ENCODE measurements around the gene RHBDF2. TPM values are rescaled to one million over a fixed set of nuclear protein-coding genes. Genes with fewer than 3 reads are reported as not detected.

Gene RHBDF2
- total RNA-seq, 4 donors from 2014 or later: 33.1 to 99.0 (median 73.5) TPM

- Histone ChIP-seq H3K4me3 (peak overlapping the region in 3 of 4 donors; percentile 15 to 67 (median 51)), H3K27me3 (no peaks in the 10 kb centered on the region), H3K36me3 (no peaks in the 10 kb centered on the region), H3K4me1 (peaks cover 0 to 70% (median 30%) of the 10 kb centered on the region in 4 donors), H3K27ac (peak overlapping the region in 3 of 4 donors; percentile 80 to 89 (median 88)), H3K9me3 (no peaks in the 10 kb centered on the region)
- DNase-seq (ENCODE audit: low spot score in 2 of 2): no peak
- 49 to 53% methylated on average over 4 of the region's 4 CpGs for WGBS, 2 donors
- no peak for TF ChIP-seq POLR2A (IDR thresholded peaks at IDR 0.05)
- TF ChIP-seq EP300 (IDR thresholded peaks at IDR 0.05): no peak
- TF ChIP-seq, protein P1, sequence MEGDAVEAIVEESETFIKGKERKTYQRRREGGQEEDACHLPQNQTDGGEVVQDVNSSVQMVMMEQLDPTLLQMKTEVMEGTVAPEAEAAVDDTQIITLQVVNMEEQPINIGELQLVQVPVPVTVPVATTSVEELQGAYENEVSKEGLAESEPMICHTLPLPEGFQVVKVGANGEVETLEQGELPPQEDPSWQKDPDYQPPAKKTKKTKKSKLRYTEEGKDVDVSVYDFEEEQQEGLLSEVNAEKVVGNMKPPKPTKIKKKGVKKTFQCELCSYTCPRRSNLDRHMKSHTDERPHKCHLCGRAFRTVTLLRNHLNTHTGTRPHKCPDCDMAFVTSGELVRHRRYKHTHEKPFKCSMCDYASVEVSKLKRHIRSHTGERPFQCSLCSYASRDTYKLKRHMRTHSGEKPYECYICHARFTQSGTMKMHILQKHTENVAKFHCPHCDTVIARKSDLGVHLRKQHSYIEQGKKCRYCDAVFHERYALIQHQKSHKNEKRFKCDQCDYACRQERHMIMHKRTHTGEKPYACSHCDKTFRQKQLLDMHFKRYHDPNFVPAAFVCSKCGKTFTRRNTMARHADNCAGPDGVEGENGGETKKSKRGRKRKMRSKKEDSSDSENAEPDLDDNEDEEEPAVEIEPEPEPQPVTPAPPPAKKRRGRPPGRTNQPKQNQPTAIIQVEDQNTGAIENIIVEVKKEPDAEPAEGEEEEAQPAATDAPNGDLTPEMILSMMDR (IDR thresholded peaks at IDR 0.05): no peak
Observed at GRCh38 chr17:76498876-76499251, 2.4 kb downstream of the RHBDF2 start.

DNA sequence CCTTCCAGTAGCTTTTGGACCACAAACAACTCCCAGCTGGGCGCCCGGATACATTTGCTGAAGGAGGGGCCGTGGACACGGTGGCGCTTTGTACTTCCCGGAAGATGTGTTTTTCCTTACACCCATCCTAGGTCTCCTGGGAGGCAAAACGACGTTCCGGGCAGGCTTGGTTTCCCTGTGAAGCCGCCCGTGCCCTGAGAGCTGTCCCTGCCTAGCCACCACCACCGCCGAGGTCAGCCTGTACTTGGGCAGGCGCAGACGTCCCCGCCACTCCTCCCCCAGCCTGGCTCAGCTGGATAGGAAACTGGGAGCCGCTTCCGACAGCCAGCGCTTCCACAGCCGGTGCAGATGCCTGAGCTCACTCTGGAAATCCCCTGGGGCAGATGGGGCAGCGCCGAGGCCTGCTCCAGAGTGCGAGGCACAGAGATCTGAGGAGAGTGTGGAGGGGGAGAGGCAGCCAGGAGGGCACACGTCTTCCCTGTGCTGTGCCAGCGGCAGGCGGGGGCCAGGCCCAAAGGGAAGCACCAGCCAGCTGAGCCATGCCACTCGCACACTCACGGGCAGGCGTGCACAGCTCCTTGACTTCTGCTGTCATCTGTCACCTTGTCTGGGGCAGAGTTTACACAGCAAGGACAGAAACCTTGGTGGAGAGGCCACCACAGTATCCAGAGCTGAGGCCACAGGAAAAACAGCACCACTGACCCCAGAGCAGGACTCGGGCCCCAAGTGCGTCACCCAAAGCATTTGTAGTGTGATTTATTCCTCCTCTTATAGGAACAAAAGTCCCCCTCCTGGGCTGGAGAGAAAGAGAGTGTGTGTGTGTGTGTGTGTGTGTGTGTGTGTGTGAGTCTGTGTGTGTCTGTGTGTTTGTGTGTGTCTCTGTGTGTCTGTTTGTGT, 3.0 kb downstream of the RHBDF2 start:
- Histone ChIP-seq H3K4me1 (peaks cover 0 to 76% (median 37%) of the 10 kb centered on the region in 4 donors), H3K4me3 (peak overlapping the region in 1 of 4 donors; percentile 67), H3K9me3 (no peaks in the 10 kb centered on the region), H3K36me3 (no peaks in the 10 kb centered on the region), H3K27ac (peak overlapping the region; percentile 41 to 89 (median 84)), H3K27me3 (no peaks in the 10 kb centered on the region)
- TF ChIP-seq, protein P1 (IDR thresholded peaks at IDR 0.05): no peak
- TF ChIP-seq POLR2A (IDR thresholded peaks at IDR 0.05) (peak in 1 of 2 donors; percentile 19), EP300 (IDR thresholded peaks at IDR 0.05) (peak in 1 of 2 donors; percentile 70)
- DNase-seq (ENCODE audit: low spot score in 2 of 2): peak in 1 of 2 donors; percentile 45
- 24 to 28% methylated on average over 24 to 25 of the region's 31 CpGs for WGBS, 2 donors

- Histone ChIP-seq H3K4me1 (peaks cover 0 to 82% (median 43%) of the 10 kb centered on the region in 4 donors), H3K27me3 (no peaks in the 10 kb centered on the region), H3K4me3 (peak overlapping the region in 1 of 4 donors; percentile 67), H3K36me3 (no peaks in the 10 kb centered on the region), H3K9me3 (no peaks in the 10 kb centered on the region), H3K27ac (peak overlapping the region; percentile 41 to 89 (median 84))
- WGBS, 2 donors: 31 to 64% methylated on average over 2 of the region's 2 CpGs
- DNase-seq (ENCODE audit: low spot score in 2 of 2): no peak
- no peak for TF ChIP-seq EP300 (IDR thresholded peaks at IDR 0.05)
- TF ChIP-seq POLR2A (IDR thresholded peaks at IDR 0.05): no peak
- TF ChIP-seq, protein P1 (IDR thresholded peaks at IDR 0.05): no peak
Observed at GRCh38 chr17:76497699-76497978, 3.6 kb downstream of the RHBDF2 start.

GRCh38 chr17:76496464-76496863, 4.8 kb downstream of the RHBDF2 start:
- no peaks in the 10 kb centered on the region for H3K36me3 ChIP-seq
- TF ChIP-seq, protein P1 (IDR thresholded peaks at IDR 0.05): no peak
- TF ChIP-seq EP300 (IDR thresholded peaks at IDR 0.05): no peak
- no peak for TF ChIP-seq POLR2A (IDR thresholded peaks at IDR 0.05)
- peak overlapping the region in 2 of 4 donors; percentile 36 to 89 for H3K27ac ChIP-seq
- H3K9me3 ChIP-seq: no peaks in the 10 kb centered on the region
- WGBS, 2 donors: 71 to 85% methylated on average over 6 of the region's 6 CpGs
- no peaks in the 10 kb centered on the region for H3K27me3 ChIP-seq
- DNase-seq (ENCODE audit: low spot score in 2 of 2): no peak
- peaks cover 0 to 77% (median 42%) of the 10 kb centered on the region in 4 donors for H3K4me1 ChIP-seq
- H3K4me3 ChIP-seq: no peak overlapping the region
